HUES64 (cell line): ENCODE data around the gene ERCC6.

Experiments
- H3K27ac ChIP-seq: 2 replicates; pipeline ENCODE4 v1.7.0; 2013; ENCODE audit warnings: low read depth, low read length, inconsistent platforms
- H3K27me3 ChIP-seq: 2 replicates; pipeline ENCODE4 v1.6.1; 2013; ENCODE audit warnings: mild to moderate bottlenecking, low read length; ENCODE audit not compliant: insufficient read depth
- H3K36me3 ChIP-seq: 2 replicates; pipeline ENCODE4 v1.6.1; 2013; ENCODE audit warnings: mild to moderate bottlenecking, low read length; ENCODE audit not compliant: insufficient read depth
- H3K4me1 ChIP-seq: 2 replicates; pipeline ENCODE4 v1.6.1; 2013; ENCODE audit warnings: mild to moderate bottlenecking, low read length, moderate library complexity; ENCODE audit not compliant: insufficient read depth
- H3K4me3 ChIP-seq: 2 replicates; pipeline ENCODE4 v1.5.1; 2013; ENCODE audit warnings: mild to moderate bottlenecking, low read length, moderate library complexity
- H3K9ac ChIP-seq: 2 replicates; pipeline ENCODE4 v1.6.1; 2013; ENCODE audit warnings: mild to moderate bottlenecking, low read depth, low read length
- H3K9me3 ChIP-seq: 2 replicates; pipeline ENCODE4 v1.6.1; 2013; ENCODE audit warnings: low read depth, low read length; ENCODE audit not compliant: insufficient read depth
- WGBS: fragments of 150-250, 120-280 bp; methylation state at CpG from one replicate; pipeline ENCODE4 v1.1.7; 2013; ENCODE audit warnings: missing lambda C conversion rate; 5-methylcytosine and 5-hydroxymethylcytosine counted together

Gene ERCC6

GRCh38 chr10:49549640-49550346, 10.9 kb upstream of the ERCC6 start:
- H3K27ac ChIP-seq: no peak overlapping the region
- 93% methylated on average over 1 of the region's 1 CpG for WGBS

GRCh38 chr10:49543604-49544003, 4.7 kb upstream of the ERCC6 start:
- WGBS: 88% methylated on average over 3 of the region's 3 CpGs
- Histone ChIP-seq H3K9ac (no peak overlapping the region), H3K36me3 (no peaks in the 10 kb centered on the region), H3K27ac (no peak overlapping the region), H3K9me3 (peaks cover 25% of the 10 kb centered on the region; the same call in 1 of the 2 replicates), H3K4me1 (no peaks in the 10 kb centered on the region; the same call in 1 of the 2 replicates), H3K27me3 (peaks cover 19% of the 10 kb centered on the region), H3K4me3 (no peak overlapping the region)

More at GRCh38 chr10:49549640-49550346, 10.9 kb upstream of the ERCC6 start:
- Histone ChIP-seq H3K4me1 (no peaks in the 10 kb centered on the region), H3K27me3 (no peaks in the 10 kb centered on the region), H3K9me3 (peaks cover 16% of the 10 kb centered on the region; the same call in 1 of the 2 replicates), H3K9ac (no peak overlapping the region), H3K4me3 (no peak overlapping the region), H3K36me3 (no peaks in the 10 kb centered on the region)

- Histone ChIP-seq H3K27ac (no peak overlapping the region), H3K9ac (no peak overlapping the region), H3K4me1 (peaks cover 6% of the 10 kb centered on the region), H3K4me3 (no peak overlapping the region), H3K27me3 (peaks cover 19% of the 10 kb centered on the region), H3K9me3 (peaks cover 25% of the 10 kb centered on the region; the same call in 1 of the 2 replicates), H3K36me3 (no peaks in the 10 kb centered on the region)
- WGBS: 91% methylated on average over 3 of the region's 4 CpGs
Observed at GRCh38 chr10:49542353-49542752, 3.4 kb upstream of the ERCC6 start.

GRCh38 chr10:49541762-49542161, 2.8 kb upstream of the ERCC6 start:
- WGBS: 87% methylated on average over 6 of the region's 6 CpGs
- Histone ChIP-seq H3K27me3 (peaks cover 19% of the 10 kb centered on the region), H3K9me3 (peaks cover 25% of the 10 kb centered on the region; the same call in 1 of the 2 replicates), H3K27ac (no peak overlapping the region), H3K4me1 (peaks cover 6% of the 10 kb centered on the region), H3K4me3 (no peak overlapping the region), H3K9ac (no peak overlapping the region), H3K36me3 (no peaks in the 10 kb centered on the region)

- peaks cover 6% of the 10 kb centered on the region for H3K4me1 ChIP-seq
- H3K9ac ChIP-seq: peak overlapping the region; percentile 56; the same call in 1 of the 2 replicates
- H3K27ac ChIP-seq: no peak overlapping the region
- peaks cover 19% of the 10 kb centered on the region for H3K27me3 ChIP-seq
- H3K4me3 ChIP-seq: peak overlapping the region; percentile 59
- H3K9me3 ChIP-seq: peaks cover 14% of the 10 kb centered on the region; the same call in 1 of the 2 replicates
- H3K36me3 ChIP-seq: no peaks in the 10 kb centered on the region
- 80% methylated on average over 18 of the region's 20 CpGs for WGBS
Observed at GRCh38 chr10:49540056-49540797, 1.3 kb upstream of the ERCC6 start.

GRCh38 chr10:49539320-49539885, 482 bp upstream of the ERCC6 start:
- 4% methylated on average over 26 of the region's 26 CpGs for WGBS
- Histone ChIP-seq H3K27ac (no peak overlapping the region), H3K36me3 (no peaks in the 10 kb centered on the region), H3K9me3 (0 out of 2 replicates have a peak, but pooled peaks cover 5% of the 10 kb centered on the region), H3K4me3 (peak overlapping the region; percentile 59), H3K27me3 (peaks cover 19% of the 10 kb centered on the region), H3K9ac (peak overlapping the region; percentile 56; the same call in 1 of the 2 replicates), H3K4me1 (peaks cover 6% of the 10 kb centered on the region)

GRCh38 chr10:49534670-49535381, 4.1 kb downstream of the ERCC6 start:
- H3K9ac ChIP-seq: no peak overlapping the region
- H3K4me1 ChIP-seq: peaks cover 6% of the 10 kb centered on the region
- no peak overlapping the region for H3K4me3 ChIP-seq
- H3K27ac ChIP-seq: no peak overlapping the region
- H3K9me3 ChIP-seq: no peaks in the 10 kb centered on the region
- WGBS: 90% methylated on average over 8 of the region's 9 CpGs
- H3K36me3 ChIP-seq: peaks cover 22% of the 10 kb centered on the region
- peaks cover 7% of the 10 kb centered on the region for H3K27me3 ChIP-seq

GRCh38 chr10:49532461-49532860, 6.5 kb downstream of the ERCC6 start:
- no peak overlapping the region for H3K4me3 ChIP-seq
- H3K36me3 ChIP-seq: peaks cover 36% of the 10 kb centered on the region
- no peaks in the 10 kb centered on the region for H3K4me1 ChIP-seq
- WGBS: 95% methylated on average over 15 of the region's 15 CpGs
- no peaks in the 10 kb centered on the region for H3K27me3 ChIP-seq
- H3K27ac ChIP-seq: no peak overlapping the region
- H3K9me3 ChIP-seq: no peaks in the 10 kb centered on the region
- no peak overlapping the region for H3K9ac ChIP-seq

- H3K9me3 ChIP-seq: no peaks in the 10 kb centered on the region
- 97% methylated on average over 2 of the region's 2 CpGs for WGBS
- no peak overlapping the region for H3K9ac ChIP-seq
- H3K27me3 ChIP-seq: no peaks in the 10 kb centered on the region
- H3K4me3 ChIP-seq: no peak overlapping the region
- no peak overlapping the region for H3K27ac ChIP-seq
- peaks cover 61% of the 10 kb centered on the region for H3K36me3 ChIP-seq
- H3K4me1 ChIP-seq: no peaks in the 10 kb centered on the region
Observed at GRCh38 chr10:49528977-49529506, 9.9 kb downstream of the ERCC6 start.

GRCh38 chr10:49527850-49528249, 11.1 kb downstream of the ERCC6 start:
- H3K9me3 ChIP-seq: no peaks in the 10 kb centered on the region
- no peak overlapping the region for H3K27ac ChIP-seq
- 92% methylated on average over 4 of the region's 4 CpGs for WGBS
- H3K4me1 ChIP-seq: peaks cover 3% of the 10 kb centered on the region; the same call in 1 of the 2 replicates
- no peak overlapping the region for H3K9ac ChIP-seq
- no peak overlapping the region for H3K4me3 ChIP-seq
- H3K27me3 ChIP-seq: no peaks in the 10 kb centered on the region
- H3K36me3 ChIP-seq: peaks cover 64% of the 10 kb centered on the region
